ENCODE measurements around the gene BBX. TPM values are rescaled to one million over a fixed set of nuclear protein-coding genes. Genes with fewer than 3 reads are reported as not detected.

Gene BBX
- total RNA-seq, 4 donors from 2014 or later = 54.3 to 104 (median 88.1) TPM

- TF ChIP-seq EP300 (IDR thresholded peaks at IDR 0.05) = no peak
- no peak for TF ChIP-seq CTCF (IDR thresholded peaks at IDR 0.05)
- no peak for TF ChIP-seq POLR2A (IDR thresholded peaks at IDR 0.05)
- Histone ChIP-seq H3K4me1 (no peaks in the 10 kb centered on the region), H3K9me3 (no peaks in the 10 kb centered on the region), H3K4me3 (no peak overlapping the region), H3K27me3 (no peaks in the 10 kb centered on the region), H3K27ac (no peak overlapping the region), H3K36me3 (peaks cover 0 to 23% (median 0%) of the 10 kb centered on the region in 3 donors)
- WGBS, 2 donors = 94 to 95% methylated on average over 4 of the region's 4 CpGs
- no peak for DNase-seq (ENCODE audit: low spot score in 2 of 2)
These were observed 206.9 kb downstream of the BBX start for GRCh38 chr3:107729686-107730085.

- no peak overlapping the region for H3K4me3 ChIP-seq
- 73 to 75% methylated on average over 3 of the region's 3 CpGs for WGBS, 2 donors
- no peak overlapping the region for H3K27ac ChIP-seq
- H3K27me3 ChIP-seq = no peaks in the 10 kb centered on the region
- H3K9me3 ChIP-seq = no peaks in the 10 kb centered on the region
- DNase-seq (ENCODE audit: low spot score in 2 of 2) = no peak
- no peak for TF ChIP-seq POLR2A (IDR thresholded peaks at IDR 0.05)
- H3K36me3 ChIP-seq = peaks cover 0 to 15% (median 0%) of the 10 kb centered on the region in 3 donors
- H3K4me1 ChIP-seq = peaks cover 0 to 5% (median 0%) of the 10 kb centered on the region in 4 donors
These were observed 211.6 kb downstream of the BBX start for GRCh38 chr3:107734317-107734716.

- no peak for DNase-seq (ENCODE audit: low spot score in 2 of 2)
- H3K4me1 ChIP-seq = peaks cover 0 to 10% (median 0%) of the 10 kb centered on the region in 4 donors
- H3K27ac ChIP-seq = no peak overlapping the region
- no peaks in the 10 kb centered on the region for H3K9me3 ChIP-seq
- peaks cover 0 to 4% (median 0%) of the 10 kb centered on the region in 3 donors for H3K36me3 ChIP-seq
- H3K4me3 ChIP-seq = no peak overlapping the region
- H3K27me3 ChIP-seq = no peaks in the 10 kb centered on the region
- TF ChIP-seq CTCF (IDR thresholded peaks at IDR 0.05) (no peak), POLR2A (IDR thresholded peaks at IDR 0.05) (no peak), EP300 (IDR thresholded peaks at IDR 0.05) (no peak)
These were observed 215.2 kb downstream of the BBX start for GRCh38 chr3:107737914-107738313.

- no peaks in the 10 kb centered on the region for H3K36me3 ChIP-seq
- H3K4me1 ChIP-seq = peaks cover 0 to 10% (median 0%) of the 10 kb centered on the region in 4 donors
- H3K27me3 ChIP-seq = no peaks in the 10 kb centered on the region
- no peaks in the 10 kb centered on the region for H3K9me3 ChIP-seq
- no peak overlapping the region for H3K4me3 ChIP-seq
- DNase-seq (ENCODE audit: low spot score in 2 of 2) = no peak
- 78 to 82% methylated on average over 5 of the region's 5 CpGs for WGBS, 2 donors
- TF ChIP-seq POLR2A (IDR thresholded peaks at IDR 0.05) (no peak), CTCF (IDR thresholded peaks at IDR 0.05) (no peak), EP300 (IDR thresholded peaks at IDR 0.05) (no peak)
- no peak overlapping the region for H3K27ac ChIP-seq
These were observed 215.9 kb downstream of the BBX start for GRCh38 chr3:107738486-107739183.

- H3K9me3 ChIP-seq = no peaks in the 10 kb centered on the region
- no peak for DNase-seq (ENCODE audit: low spot score in 2 of 2)
- no peaks in the 10 kb centered on the region for H3K27me3 ChIP-seq
- peaks cover 0 to 10% (median 0%) of the 10 kb centered on the region in 4 donors for H3K4me1 ChIP-seq
- H3K27ac ChIP-seq = no peak overlapping the region
- no peak overlapping the region for H3K4me3 ChIP-seq
- TF ChIP-seq EP300 (IDR thresholded peaks at IDR 0.05) (no peak), POLR2A (IDR thresholded peaks at IDR 0.05) (no peak), CTCF (IDR thresholded peaks at IDR 0.05) (no peak)
- H3K36me3 ChIP-seq = no peaks in the 10 kb centered on the region
- 60 to 62% methylated on average over 3 of the region's 3 CpGs for WGBS, 2 donors
These were observed 216.5 kb downstream of the BBX start for GRCh38 chr3:107739227-107739626.
